ENCODE measurements around the gene MTG1. TPM values are rescaled to one million over a fixed set of nuclear protein-coding genes. Genes with fewer than 3 reads are reported as not detected.
"Not testable (repeated sequence)": the region's sequence is repeated elsewhere in the genome, so short reads cannot be mapped to it uniquely, and the experiment has no call there.

The MTG1 gene
- total and polyA plus RNA-seq, 3 experiments from 2014 or later = 38.5 to 54.6 (median 53.9) TPM

GRCh38 chr10:133411523-133412380 lies 17.8 kb downstream of the MTG1 start:
- Mint-ChIP-seq H3K27me3 (no peaks in the 10 kb centered on the region), H3K4me1 (peaks cover 28 to 34% (median 34%) of the 10 kb centered on the region in 3 donors), H3K36me3 (peaks cover 57 to 75% (median 62%) of the 10 kb centered on the region in 3 donors), H3K27ac (peak overlapping the region in 1 of 8 donors; percentile 26), H3K9me3 (peaks cover 17 to 27% (median 22%) of the 10 kb centered on the region in 5 donors), H3K4me3 (peak overlapping the region in 1 of 7 donors; percentile 37)
- Histone ChIP-seq H3K27ac (ENCODE audit: low read depth, low read length) (no peak overlapping the region), H3K27me3 (ENCODE audit: insufficient read depth, low read length, poor library complexity, severe bottlenecking) (no peaks in the 10 kb centered on the region), H3K4me1 (ENCODE audit: insufficient read depth, low read length) (no peaks in the 10 kb centered on the region), H3K4me3 (ENCODE audit: low read length) (no peak overlapping the region), H3K9me3 (ENCODE audit: low read length) (no peaks in the 10 kb centered on the region), H3K36me3 (ENCODE audit: insufficient read depth, low read length) (peaks cover 31% of the 10 kb centered on the region)
- ChIA-PET CTCF (interaction anchor here (1.0 kb wide), 1 partner anchor 26 kb away, joined by 3 read pairs; no protein-coding TSS in a partner anchor), POLR2A (no interaction called here)
- DNase-seq = no peak

GRCh38 chr10:133412381-133412711 lies 18.4 kb downstream of the MTG1 start:
- H3K9me3 Mint-ChIP-seq = peaks cover 17 to 27% (median 22%) of the 10 kb centered on the region in 5 donors
- CTCF ChIA-PET = interaction anchor here (1.0 kb wide), 1 partner anchor 25 kb away, joined by 3 read pairs; no protein-coding TSS in a partner anchor
- H3K36me3 ChIP-seq (ENCODE audit: insufficient read depth, low read length) = peaks cover 31% of the 10 kb centered on the region

DNA sequence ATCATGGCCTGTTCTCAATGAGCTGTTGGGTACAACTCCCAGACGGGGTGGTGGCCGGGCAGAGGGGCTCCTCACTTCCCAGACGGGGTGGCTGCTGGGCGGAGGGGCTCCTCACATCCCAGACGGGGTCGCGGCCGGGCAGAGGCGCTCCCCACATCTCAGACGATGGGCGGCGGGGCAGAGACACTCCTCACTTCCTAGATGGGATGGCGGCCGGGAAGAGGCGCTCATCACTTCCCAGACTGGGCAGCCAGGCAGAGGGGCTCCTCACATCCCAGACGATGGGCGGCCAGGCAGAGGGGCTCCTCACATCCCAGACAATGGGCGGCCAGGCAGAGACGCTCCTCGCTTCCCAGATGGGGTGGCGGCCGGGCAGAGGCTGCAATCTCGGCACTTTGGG lies 20.4 kb downstream of the MTG1 start:
- Mint-ChIP-seq H3K9me3 (peaks cover 17 to 27% (median 22%) of the 10 kb centered on the region in 5 donors), H3K36me3 (peaks cover 44 to 64% (median 49%) of the 10 kb centered on the region in 3 donors), H3K4me1 (peaks cover 6 to 16% (median 14%) of the 10 kb centered on the region in 3 donors)
- H3K4me3 ChIP-seq (ENCODE audit: low read length); H3K4me3 Mint-ChIP-seq; H3K27ac Mint-ChIP-seq; POLR2A ChIA-PET; H3K4me1 ChIP-seq (ENCODE audit: insufficient read depth, low read length); H3K27ac ChIP-seq (ENCODE audit: low read depth, low read length); CTCF ChIA-PET; H3K27me3 Mint-ChIP-seq; H3K9me3 ChIP-seq (ENCODE audit: low read length); H3K27me3 ChIP-seq (ENCODE audit: insufficient read depth, low read length, poor library complexity, severe bottlenecking): not testable (repeated sequence)
- DNase-seq = peak in 1 of 5 donors; percentile 38
- peaks cover 31% of the 10 kb centered on the region for H3K36me3 ChIP-seq (ENCODE audit: insufficient read depth, low read length)

More at GRCh38 chr10:133412381-133412711, 18.4 kb downstream of the MTG1 start:
- H3K27me3 Mint-ChIP-seq = no peaks in the 10 kb centered on the region
- Histone ChIP-seq H3K4me1 (ENCODE audit: insufficient read depth, low read length) (no peaks in the 10 kb centered on the region), H3K27ac (ENCODE audit: low read depth, low read length) (no peak overlapping the region), H3K27me3 (ENCODE audit: insufficient read depth, low read length, poor library complexity, severe bottlenecking) (no peaks in the 10 kb centered on the region), H3K9me3 (ENCODE audit: low read length) (no peaks in the 10 kb centered on the region), H3K4me3 (ENCODE audit: low read length) (no peak overlapping the region)
- H3K4me1 Mint-ChIP-seq = peaks cover 22 to 34% (median 29%) of the 10 kb centered on the region in 3 donors
- no peak overlapping the region for H3K27ac Mint-ChIP-seq
- POLR2A ChIA-PET = no interaction called here
- peaks cover 54 to 69% (median 58%) of the 10 kb centered on the region in 3 donors for H3K36me3 Mint-ChIP-seq
- no peak for DNase-seq
- no peak overlapping the region for H3K4me3 Mint-ChIP-seq

DNA sequence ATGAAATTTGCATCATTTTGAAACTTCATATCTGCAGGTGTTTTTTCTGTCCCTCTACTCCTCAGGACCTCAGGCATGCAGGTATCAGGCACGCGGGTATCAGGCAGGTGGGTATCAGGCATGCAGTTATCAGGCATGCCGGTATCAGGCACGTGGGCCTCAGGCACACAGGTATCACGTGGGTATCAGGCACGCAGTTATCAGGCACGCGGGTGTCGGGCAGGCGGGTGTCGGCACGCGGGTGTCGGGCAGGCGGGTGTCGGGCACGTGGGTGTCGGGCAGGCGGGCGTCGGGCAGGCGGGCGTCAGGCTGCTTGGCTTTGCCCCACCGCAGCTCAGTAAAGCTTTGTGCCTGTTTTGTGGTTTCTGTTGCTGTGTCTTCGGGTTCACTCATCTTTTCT lies 21.8 kb downstream of the MTG1 start:
- Mint-ChIP-seq H3K4me1 (peaks cover 4 to 9% (median 6%) of the 10 kb centered on the region in 3 donors), H3K27ac (no peak overlapping the region), H3K4me3 (no peak overlapping the region), H3K9me3 (peaks cover 17 to 23% (median 22%) of the 10 kb centered on the region in 5 donors), H3K36me3 (peaks cover 35 to 60% (median 37%) of the 10 kb centered on the region in 3 donors), H3K27me3 (no peaks in the 10 kb centered on the region)
- Histone ChIP-seq H3K27ac (ENCODE audit: low read depth, low read length) (no peak overlapping the region), H3K27me3 (ENCODE audit: insufficient read depth, low read length, poor library complexity, severe bottlenecking) (no peaks in the 10 kb centered on the region), H3K4me1 (ENCODE audit: insufficient read depth, low read length) (no peaks in the 10 kb centered on the region), H3K4me3 (ENCODE audit: low read length) (no peak overlapping the region), H3K9me3 (ENCODE audit: low read length) (no peaks in the 10 kb centered on the region), H3K36me3 (ENCODE audit: insufficient read depth, low read length) (peaks cover 22% of the 10 kb centered on the region)
- ChIA-PET CTCF (no interaction called here), POLR2A (no interaction called here)
- peak in 1 of 5 donors; percentile 35 for DNase-seq

GRCh38 chr10:133418289-133418993 lies 24.5 kb downstream of the MTG1 start:
- H3K27me3 ChIP-seq (ENCODE audit: insufficient read depth, low read length, poor library complexity, severe bottlenecking) = no peaks in the 10 kb centered on the region
- ChIA-PET CTCF (no interaction called here), POLR2A (no interaction called here)
- H3K4me1 Mint-ChIP-seq = peaks cover 2 to 10% (median 6%) of the 10 kb centered on the region in 3 donors
- no peak overlapping the region for H3K27ac Mint-ChIP-seq
- no peak overlapping the region for H3K4me3 Mint-ChIP-seq
- no peaks in the 10 kb centered on the region for H3K36me3 ChIP-seq (ENCODE audit: insufficient read depth, low read length)
- DNase-seq = no peak
- no peaks in the 10 kb centered on the region for H3K9me3 ChIP-seq (ENCODE audit: low read length)
- peaks cover 12 to 38% (median 14%) of the 10 kb centered on the region in 3 donors for H3K36me3 Mint-ChIP-seq
- peaks cover 0 to 2% (median 0%) of the 10 kb centered on the region in 5 donors for H3K9me3 Mint-ChIP-seq
- H3K4me1 ChIP-seq (ENCODE audit: insufficient read depth, low read length) = no peaks in the 10 kb centered on the region
- no peak overlapping the region for H3K4me3 ChIP-seq (ENCODE audit: low read length)
- H3K27me3 Mint-ChIP-seq = no peaks in the 10 kb centered on the region
- H3K27ac ChIP-seq (ENCODE audit: low read depth, low read length) = no peak overlapping the region

DNA sequence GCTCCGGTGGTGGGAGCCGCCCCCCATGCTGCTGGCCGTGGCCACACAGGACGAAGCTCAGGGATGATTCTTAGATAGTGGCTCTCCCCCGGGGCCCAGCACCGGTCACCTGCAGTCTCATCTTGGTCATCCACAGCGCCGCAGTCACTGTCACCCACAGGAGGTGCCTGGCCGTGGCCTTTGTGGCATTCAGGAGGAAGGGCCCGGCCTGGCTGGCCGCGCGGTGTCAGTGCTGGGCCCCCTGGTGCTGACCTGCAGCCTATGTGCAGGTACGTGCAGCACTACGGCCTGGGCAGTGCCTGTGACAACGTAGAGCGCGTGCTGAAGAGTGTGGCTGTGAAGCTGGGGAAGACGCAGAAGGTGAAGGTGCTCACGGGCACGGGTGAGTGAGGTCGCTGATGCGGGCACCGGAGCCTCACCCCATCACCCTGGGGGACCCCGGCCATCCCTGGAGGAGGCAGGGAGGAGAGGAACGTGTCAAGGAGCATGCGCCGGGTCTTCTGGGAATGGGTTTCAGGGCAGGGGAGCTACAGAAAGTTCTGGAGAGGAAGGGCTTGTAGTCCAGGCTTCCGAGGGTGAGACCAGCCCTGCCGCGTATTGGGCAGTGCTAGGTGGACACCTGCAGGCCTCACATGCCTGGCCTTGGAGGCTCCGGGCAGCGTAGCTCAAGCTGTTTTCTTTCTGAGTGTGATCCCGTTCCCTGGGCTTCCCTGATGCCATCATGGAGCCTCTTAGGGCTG lies 25.4 kb downstream of the MTG1 start:
- peaks cover 9 to 36% (median 12%) of the 10 kb centered on the region in 3 donors for H3K36me3 Mint-ChIP-seq
- POLR2A ChIA-PET = no interaction called here
- CTCF ChIA-PET = no interaction called here

GRCh38 chr10:133420028-133420427 lies 26.1 kb downstream of the MTG1 start:
- H3K36me3 Mint-ChIP-seq = peaks cover 9 to 33% (median 12%) of the 10 kb centered on the region in 3 donors
- POLR2A ChIA-PET = no interaction called here
- no peak overlapping the region for H3K4me3 ChIP-seq (ENCODE audit: low read length)
- no peaks in the 10 kb centered on the region for H3K4me1 ChIP-seq (ENCODE audit: insufficient read depth, low read length)
- no peak overlapping the region for H3K27ac ChIP-seq (ENCODE audit: low read depth, low read length)
- H3K9me3 ChIP-seq (ENCODE audit: low read length) = no peaks in the 10 kb centered on the region
- H3K9me3 Mint-ChIP-seq = peaks cover 0 to 1% (median 0%) of the 10 kb centered on the region in 5 donors
- no peaks in the 10 kb centered on the region for H3K36me3 ChIP-seq (ENCODE audit: insufficient read depth, low read length)
- peaks cover 4 to 12% (median 6%) of the 10 kb centered on the region in 3 donors for H3K4me1 Mint-ChIP-seq
- H3K27me3 ChIP-seq (ENCODE audit: insufficient read depth, low read length, poor library complexity, severe bottlenecking) = no peaks in the 10 kb centered on the region
- H3K27ac Mint-ChIP-seq = no peak overlapping the region
- peak in 1 of 5 donors; percentile 29 for DNase-seq
- no peak overlapping the region for H3K4me3 Mint-ChIP-seq
- CTCF ChIA-PET = no interaction called here
- H3K27me3 Mint-ChIP-seq = no peaks in the 10 kb centered on the region

More for the DNA sequence above, 25.4 kb downstream of the MTG1 start:
- Mint-ChIP-seq H3K27me3 (no peaks in the 10 kb centered on the region), H3K27ac (peak overlapping the region in 1 of 8 donors; percentile 37), H3K4me1 (peaks cover 4 to 12% (median 6%) of the 10 kb centered on the region in 3 donors), H3K9me3 (peaks cover 0 to 1% (median 0%) of the 10 kb centered on the region in 5 donors), H3K4me3 (no peak overlapping the region)
- no peaks in the 10 kb centered on the region for H3K36me3 ChIP-seq (ENCODE audit: insufficient read depth, low read length)
- H3K27ac ChIP-seq (ENCODE audit: low read depth, low read length) = no peak overlapping the region
- peak in 1 of 5 donors; percentile 37 for DNase-seq
- H3K4me3 ChIP-seq (ENCODE audit: low read length) = no peak overlapping the region
- H3K4me1 ChIP-seq (ENCODE audit: insufficient read depth, low read length) = no peaks in the 10 kb centered on the region
- H3K27me3 ChIP-seq (ENCODE audit: insufficient read depth, low read length, poor library complexity, severe bottlenecking) = no peaks in the 10 kb centered on the region
- H3K9me3 ChIP-seq (ENCODE audit: low read length) = no peaks in the 10 kb centered on the region
